SK-N-SH (cell line): ENCODE results near the gene ATP5PD.

Experiments
- EP300 ChIP-seq, 2 experiments: IDR thresholded peaks; 2 replicates each; pipeline versions ENCODE4 v1.4.0 to v1.6.1; 2012; ENCODE audit warnings: borderline replicate concordance in 1 of 2, low read depth in 1 of 2, low read length in 1 of 2
- EZH2phosphoT487 ChIP-seq: fragments of 200-600 bp; sonication (generic); IDR thresholded peaks from 2 replicates; pipeline ENCODE4 v1.6.1; 2017; ENCODE audit warnings: low read depth, mixed run types, mild to moderate bottlenecking, antibody characterized with exemption, moderate library complexity, borderline replicate concordance
- FOXJ3 ChIP-seq: sonication (generic); formaldehyde crosslinking; IDR thresholded peaks from 2 replicates; pipeline ENCODE4 v1.5.1; 2020; ENCODE audit warnings: mild to moderate bottlenecking, missing genetic modification reagents
- NFIC ChIP-seq: IDR thresholded peaks from 2 replicates; pipeline ENCODE4 v1.4.0; 2012; ENCODE audit warnings: borderline replicate concordance
- RXRA ChIP-seq: IDR thresholded peaks from 2 replicates; pipeline ENCODE4 v1.4.0; 2012; ENCODE audit warnings: low read depth, mild to moderate bottlenecking, borderline replicate concordance
- TF ChIP-seq, protein P1 (sequence below): fragments of 200-600 bp; sonication (generic); IDR thresholded peaks from 2 replicates; pipeline ENCODE4 v1.6.1; 2017; ENCODE audit warnings: antibody characterized with exemption, mild to moderate bottlenecking, moderate library complexity
- TF ChIP-seq, protein P2 (sequence below): IDR thresholded peaks from 2 replicates; pipeline ENCODE4 v1.4.0; 2012; ENCODE audit warnings: low read depth

DNA sequence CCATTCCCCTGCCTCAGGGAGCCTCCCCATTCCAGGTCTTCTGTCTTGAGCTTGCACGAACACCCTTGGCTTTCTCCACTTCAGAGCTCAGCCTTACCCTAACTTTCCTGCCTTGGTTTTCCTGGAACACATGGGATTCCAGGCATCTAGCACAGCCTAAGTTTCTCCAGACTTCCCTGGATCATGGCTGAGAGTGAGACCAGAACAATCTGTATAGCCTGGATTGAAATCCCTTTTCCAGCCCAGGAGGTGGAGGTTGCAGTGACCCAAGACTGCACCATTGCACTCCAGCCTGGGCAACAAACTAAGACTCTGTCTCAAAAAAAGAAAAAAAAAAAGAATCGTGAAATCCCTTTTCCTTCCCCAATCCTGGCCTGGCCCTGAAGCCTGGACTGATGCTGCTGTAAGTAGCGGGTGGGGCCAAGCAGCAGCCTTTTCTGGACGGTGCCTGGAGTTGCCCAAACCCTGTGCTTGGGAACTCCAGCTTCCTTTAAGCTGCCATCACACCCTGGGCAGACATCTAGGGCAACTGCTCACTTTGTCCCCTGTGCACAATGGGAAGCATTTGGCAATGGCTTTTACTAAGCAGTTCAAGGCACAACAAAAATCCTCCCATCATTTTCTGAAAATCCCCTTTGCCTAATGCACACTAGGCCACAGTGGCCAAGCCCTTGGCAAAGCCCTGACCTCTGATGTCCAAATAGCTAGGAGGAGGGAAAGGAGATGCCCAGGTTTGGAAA is 29.0 kb upstream of the ATP5PD start:
- no peak for TF ChIP-seq FOXJ3
- TF ChIP-seq, protein P1, sequence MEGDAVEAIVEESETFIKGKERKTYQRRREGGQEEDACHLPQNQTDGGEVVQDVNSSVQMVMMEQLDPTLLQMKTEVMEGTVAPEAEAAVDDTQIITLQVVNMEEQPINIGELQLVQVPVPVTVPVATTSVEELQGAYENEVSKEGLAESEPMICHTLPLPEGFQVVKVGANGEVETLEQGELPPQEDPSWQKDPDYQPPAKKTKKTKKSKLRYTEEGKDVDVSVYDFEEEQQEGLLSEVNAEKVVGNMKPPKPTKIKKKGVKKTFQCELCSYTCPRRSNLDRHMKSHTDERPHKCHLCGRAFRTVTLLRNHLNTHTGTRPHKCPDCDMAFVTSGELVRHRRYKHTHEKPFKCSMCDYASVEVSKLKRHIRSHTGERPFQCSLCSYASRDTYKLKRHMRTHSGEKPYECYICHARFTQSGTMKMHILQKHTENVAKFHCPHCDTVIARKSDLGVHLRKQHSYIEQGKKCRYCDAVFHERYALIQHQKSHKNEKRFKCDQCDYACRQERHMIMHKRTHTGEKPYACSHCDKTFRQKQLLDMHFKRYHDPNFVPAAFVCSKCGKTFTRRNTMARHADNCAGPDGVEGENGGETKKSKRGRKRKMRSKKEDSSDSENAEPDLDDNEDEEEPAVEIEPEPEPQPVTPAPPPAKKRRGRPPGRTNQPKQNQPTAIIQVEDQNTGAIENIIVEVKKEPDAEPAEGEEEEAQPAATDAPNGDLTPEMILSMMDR, result no peak
- no peak for TF ChIP-seq EZH2phosphoT487
- no peak for TF ChIP-seq RXRA
- no peak for TF ChIP-seq EP300 (IDR thresholded peaks at IDR 0.05; ENCODE audit: borderline replicate concordance in 1 of 2, low read depth in 1 of 2, low read length in 1 of 2)
- no peak for TF ChIP-seq NFIC
- TF ChIP-seq, protein P2, sequence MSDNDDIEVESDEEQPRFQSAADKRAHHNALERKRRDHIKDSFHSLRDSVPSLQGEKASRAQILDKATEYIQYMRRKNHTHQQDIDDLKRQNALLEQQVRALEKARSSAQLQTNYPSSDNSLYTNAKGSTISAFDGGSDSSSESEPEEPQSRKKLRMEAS, result no peak
